Peyer's patch (tissue), 4 donors: ENCODE measurements around the gene CYP26C1. TPM values are rescaled to one million over a fixed set of nuclear protein-coding genes. Genes with fewer than 3 reads are reported as not detected.

Experiments used
- DNase-seq, 3 donors: peaks; one replicate each; pipeline ENCODE4 v3.0.0-alpha.2; 2017 to 2019
- H3K27ac ChIP-seq, 4 donors: fragments of 200-600 bp; sonication (generic); one replicate each; pipeline ENCODE4 v1.5.1; 2016 to 2019
- H3K27me3 ChIP-seq, 2 donors: fragments of 200-600 bp; sonication (generic); one replicate each; pipeline ENCODE4 v1.5.1; 2019
- H3K36me3 ChIP-seq, 3 donors: fragments of 200-600 bp; sonication (generic); one replicate each; pipeline ENCODE4 v1.5.1; 2016 to 2019
- H3K4me1 ChIP-seq, 4 donors: fragments of 200-600 bp; sonication (generic); one replicate each; pipeline ENCODE4 v1.5.1; 2016 to 2019
- H3K4me3 ChIP-seq, 4 donors: fragments of 200-600 bp; sonication (generic); 1 replicate in 3 of 4; 2 replicates in 1 of 4; pipeline ENCODE4 v1.5.1; 2016 to 2019; ENCODE audit warnings: mild to moderate bottlenecking in 1 of 4
- H3K9me3 ChIP-seq, 4 donors: fragments of 200-600 bp; sonication (generic); one replicate each; pipeline ENCODE4 v1.5.1; 2016 to 2019; ENCODE audit warnings: mild to moderate bottlenecking in 1 of 4
- CTCF ChIP-seq, 6 experiments: fragments of 450-650 bp in 4 of 6; fragments of 200-600 bp in 2 of 6; sonication (generic) in 1 of 6; IDR thresholded peaks; one replicate each; pipeline ENCODE4 v1.5.1; 2017 to 2019; ENCODE audit warnings: antibody characterized with exemption in 6 of 6, mild to moderate bottlenecking in 3 of 6, moderate library complexity in 1 of 6
- POLR2A ChIP-seq, 2 donors: fragments of 450-650 bp; IDR thresholded peaks; one replicate each; pipeline ENCODE4 v1.5.1; 2017; ENCODE audit warnings: antibody characterized with exemption in 2 of 2, mild to moderate bottlenecking in 2 of 2, moderate library complexity in 2 of 2
- total RNA-seq, 4 donors: library from RNA; depleted of rRNA; stranded (reverse); fragments of >200 nt; gene quantifications; one replicate each; pipeline ENCODE4 v1.1.0, GENCODE V29; 2016

The CYP26C1 gene
- total RNA-seq, 4 donors from 2014 or later, result not detected

- Histone ChIP-seq H3K36me3 (no peaks in the 10 kb centered on the region), H3K9me3 (no peaks in the 10 kb centered on the region), H3K27me3 (peaks cover 0 to 36% of the 10 kb centered on the region in 2 donors), H3K4me3 (peak within 1 kb of the TSS in 3 of 4 donors; percentile 31 to 46 (median 39)), H3K4me1 (peaks cover 0 to 38% (median 16%) of the 10 kb centered on the region in 4 donors), H3K27ac (no peak within 1 kb of the TSS)
- DNase-seq, result no peak
- no peak for TF ChIP-seq POLR2A (IDR thresholded peaks at IDR 0.05)
- TF ChIP-seq CTCF (IDR thresholded peaks at IDR 0.05), result no peak
Observed at GRCh38 chr10:93073539-93074146, 13.0 kb downstream of the CYP26C1 start, which contains the start of gene CYP26A1. CYP26A1 (plus strand) TSS chr10:93073893; CDS start chr10:93073935, 42 bp downstream.

GRCh38 chr10:93074147-93074596 lies 13.6 kb downstream of the CYP26C1 start:
- H3K27ac ChIP-seq, result no peak overlapping the region
- TF ChIP-seq POLR2A (IDR thresholded peaks at IDR 0.05), result no peak
- TF ChIP-seq CTCF (IDR thresholded peaks at IDR 0.05), result no peak
- peak overlapping the region in 3 of 4 donors; percentile 31 to 46 (median 39) for H3K4me3 ChIP-seq
- no peak for DNase-seq
- no peaks in the 10 kb centered on the region for H3K9me3 ChIP-seq
- peaks cover 0 to 31% of the 10 kb centered on the region in 2 donors for H3K27me3 ChIP-seq
- H3K4me1 ChIP-seq, result peaks cover 0 to 36% (median 16%) of the 10 kb centered on the region in 4 donors
- no peaks in the 10 kb centered on the region for H3K36me3 ChIP-seq

- peaks cover 0 to 36% (median 16%) of the 10 kb centered on the region in 4 donors for H3K4me1 ChIP-seq
- peak overlapping the region in 1 of 4 donors; percentile 46 for H3K4me3 ChIP-seq
- H3K9me3 ChIP-seq, result no peaks in the 10 kb centered on the region
- H3K36me3 ChIP-seq, result no peaks in the 10 kb centered on the region
- no peak for DNase-seq
- no peak for TF ChIP-seq CTCF (IDR thresholded peaks at IDR 0.05)
- TF ChIP-seq POLR2A (IDR thresholded peaks at IDR 0.05), result no peak
- H3K27me3 ChIP-seq, result peaks cover 0 to 31% of the 10 kb centered on the region in 2 donors
- H3K27ac ChIP-seq, result no peak overlapping the region
Observed at GRCh38 chr10:93074597-93075368, 14.2 kb downstream of the CYP26C1 start.

GRCh38 chr10:93075369-93076221 lies 15.0 kb downstream of the CYP26C1 start:
- peaks cover 0 to 36% (median 16%) of the 10 kb centered on the region in 4 donors for H3K4me1 ChIP-seq
- no peaks in the 10 kb centered on the region for H3K36me3 ChIP-seq
- no peak overlapping the region for H3K4me3 ChIP-seq
- DNase-seq, result no peak
- no peak for TF ChIP-seq CTCF (IDR thresholded peaks at IDR 0.05)
- TF ChIP-seq POLR2A (IDR thresholded peaks at IDR 0.05), result no peak
- peaks cover 0 to 31% of the 10 kb centered on the region in 2 donors for H3K27me3 ChIP-seq
- H3K27ac ChIP-seq, result no peak overlapping the region
- no peaks in the 10 kb centered on the region for H3K9me3 ChIP-seq

- Histone ChIP-seq H3K36me3 (no peaks in the 10 kb centered on the region), H3K4me1 (peaks cover 0 to 32% (median 14%) of the 10 kb centered on the region in 4 donors), H3K27me3 (peaks cover 0 to 31% of the 10 kb centered on the region in 2 donors), H3K9me3 (no peaks in the 10 kb centered on the region), H3K27ac (no peak overlapping the region), H3K4me3 (no peak overlapping the region)
- no peak for DNase-seq
- no peak for TF ChIP-seq POLR2A (IDR thresholded peaks at IDR 0.05)
- no peak for TF ChIP-seq CTCF (IDR thresholded peaks at IDR 0.05)
Observed at GRCh38 chr10:93076871-93077270, 16.3 kb downstream of the CYP26C1 start.
